Gastrocnemius medialis (tissue), 4 donors: ENCODE results near the gene SGPL1.

Experiments used
- CTCF ChIP-seq, 5 experiments: fragments of 450-650 bp in 3 of 5; fragments of 200-600 bp in 2 of 5; sonication (generic) in 2 of 5; IDR thresholded peaks in 4 of 5; conservative IDR thresholded peaks in 1 of 5; 1 replicate in 4 of 5; 2 replicates in 1 of 5; pipeline ENCODE4 v1.5.1; 2016 to 2019; ENCODE audit warnings: antibody characterized with exemption in 5 of 5, mild to moderate bottlenecking in 3 of 5, moderate library complexity in 3 of 5
- POLR2A ChIP-seq, 2 donors: fragments of 450-650 bp; IDR thresholded peaks; one replicate each; pipeline ENCODE4 v1.6.1; 2017; ENCODE audit warnings: antibody characterized with exemption in 2 of 2, mild to moderate bottlenecking in 2 of 2, moderate library complexity in 2 of 2

DNA sequence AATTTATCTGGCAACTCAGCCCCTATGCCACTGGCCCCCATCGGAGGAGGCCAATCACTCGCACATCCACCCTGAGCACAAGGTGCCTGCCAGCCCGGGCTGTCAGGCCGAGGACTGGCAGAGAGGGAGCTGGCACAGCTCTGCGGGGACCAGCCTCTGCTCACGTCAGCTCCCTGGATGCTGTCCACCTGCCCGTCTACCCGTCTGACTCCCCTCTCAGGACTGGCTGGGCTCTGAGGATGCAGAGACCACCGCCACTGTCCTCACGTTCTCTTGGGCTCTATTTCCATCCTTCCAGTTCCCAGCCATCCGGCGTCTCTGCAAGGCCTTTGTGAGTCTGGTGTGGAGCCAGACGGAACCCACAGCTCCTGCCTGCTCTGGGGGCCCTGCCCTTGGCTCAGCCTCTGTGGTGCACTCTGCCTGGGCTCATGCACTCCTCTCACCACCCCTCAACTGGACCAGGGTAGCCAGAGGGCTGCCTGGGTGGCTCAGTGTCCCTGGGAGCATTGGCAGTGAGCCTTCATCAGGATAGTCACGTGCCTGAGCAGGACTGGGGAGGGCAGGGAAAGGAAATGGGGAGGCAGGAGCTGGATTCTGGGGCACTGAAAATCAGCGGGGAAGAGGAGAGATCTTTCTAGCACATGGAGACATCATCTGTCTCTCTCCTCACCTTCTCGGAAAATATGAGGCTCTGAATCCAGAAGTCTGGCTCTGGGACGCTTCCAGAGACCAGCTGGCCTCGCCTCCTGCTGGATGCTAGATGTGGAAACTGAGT is 110.7 kb downstream of the SGPL1 start:
- TF ChIP-seq CTCF (IDR thresholded peaks at IDR 0.05 in 4 of 5, conservative IDR thresholded peaks at IDR 0.05 in 1 of 5) (no peak), POLR2A (IDR thresholded peaks at IDR 0.05) (no peak)
